ENCODE results near the gene TCERG1. TPM values are rescaled to one million over a fixed set of nuclear protein-coding genes. Genes with fewer than 3 reads are reported as not detected.
A peak's percentile ranks its signal among the peaks of the same experiment; 100 is the strongest.

TCERG1 gene
- total and polyA plus RNA-seq, 9 of the 15 experiments (the other 6 are each of a cell fraction or from before 2014, with no cell fraction given), result 50.3 to 148 (median 119) TPM

- Histone ChIP-seq H2AFZ (ENCODE audit: low read depth, low read length) (no peak overlapping the region), H3K27ac (ENCODE audit: extremely low read depth, low read depth, low read length) (no peak overlapping the region), H3K4me1 (replicated peaks in 1 of 2; ENCODE audit: control insufficient read depth in 2 of 2, insufficient read depth in 2 of 2, low read length in 2 of 2) (no peaks in the 10 kb centered on the region), H3K9ac (ENCODE audit: insufficient read depth in 1 of 2, low read depth in 2 of 2, low read length in 2 of 2) (no peak overlapping the region), H4K20me1 (replicated peaks; ENCODE audit: control insufficient read depth, insufficient read depth, low read length) (no peaks in the 10 kb centered on the region), H3K4me2 (ENCODE audit: insufficient read depth, low read length) (no peak overlapping the region), H3K36me3 (ENCODE audit: control insufficient read depth, insufficient read depth, low read length) (peaks cover 83% of the 10 kb centered on the region; the same call in 2 of the 3 replicates), H3K4me3 (no peak overlapping the region), H3K27me3 (ENCODE audit: control insufficient read depth in 2 of 2, insufficient read depth in 2 of 2, low read length in 2 of 2) (no peaks in the 10 kb centered on the region), H3K79me2 (ENCODE audit: control insufficient read depth, insufficient read depth, low read length) (no peaks in the 10 kb centered on the region), H3K9me1 (ENCODE audit: control insufficient read depth, insufficient read depth, low read length) (no peaks in the 10 kb centered on the region), H3K9me3 (replicated peaks; ENCODE audit: control insufficient read depth, insufficient read depth, low read depth, low read length) (no peaks in the 10 kb centered on the region)
- in situ Hi-C loops (cut with MboI) (no loop called here), intact Hi-C loops (cut with micrococcal nuclease) (no loop called here)
- no TSS peak for BruUV-seq (replicated peaks)
- CTCF ChIA-PET (ENCODE audit: low intra/inter-chr PET ratio), result no interaction called here
- FAIRE-seq, result peak; percentile 64
- peak; percentile 32 for ATAC-seq
- 80% methylated on average over 3 of the region's 3 CpGs for WGBS (ENCODE audit: insufficient coverage, low coverage, missing lambda C conversion rate)
- POLR2A ChIA-PET, result interaction anchor here (0.6 to 0.8 kb wide), 2 partner anchors 9 to 13 kb away, joined by 3 read pairs; no protein-coding TSS in a partner anchor
- peak; percentile 43 for TF ChIP-seq POLR2A (conservative IDR thresholded peaks at IDR 0.05)
- TF ChIP-seq POLR2AphosphoS2 (IDR thresholded peaks at IDR 0.05; ENCODE audit: low read length), result 0 out of 2 replicates have a peak, but pooled peaks have one; percentile 59
- TF ChIP-seq PHF8 (IDR thresholded peaks at IDR 0.05; ENCODE audit: borderline replicate concordance, low read length), result no peak
- TF ChIP-seq HNRNPLL (IDR thresholded peaks at IDR 0.05; ENCODE audit: low read depth, low read length, poor library complexity, severe bottlenecking), result no peak
- peak; percentile 22; the same call in 1 of the 2 replicates for TF ChIP-seq SUPT5H (IDR thresholded peaks at IDR 0.05)
- no peak for DNase-seq (ENCODE audit: extremely low read depth in 1 of 4, low spot score in 3 of 4)
Measured at GRCh38 chr5:146490089-146490843, 43.1 kb downstream of the TCERG1 start.

GRCh38 chr5:146494656-146495055 lies 47.5 kb downstream of the TCERG1 start:
- H4K20me1 ChIP-seq (replicated peaks; ENCODE audit: control insufficient read depth, insufficient read depth, low read length), result no peaks in the 10 kb centered on the region; the same call in 1 of the 2 replicates
- in situ Hi-C loops (cut with MboI) (no loop called here), intact Hi-C loops (cut with micrococcal nuclease) (no loop called here)
- H3K4me1 ChIP-seq (replicated peaks in 1 of 2; ENCODE audit: control insufficient read depth in 2 of 2, insufficient read depth in 2 of 2, low read length in 2 of 2), result no peaks in the 10 kb centered on the region
- H3K36me3 ChIP-seq (ENCODE audit: control insufficient read depth, insufficient read depth, low read length), result peaks cover 88% of the 10 kb centered on the region
- POLR2A ChIA-PET, result interaction anchor here (1.0 kb wide), 1 partner anchor 21 kb away, joined by 3 read pairs; no protein-coding TSS in a partner anchor
- no peak overlapping the region for H2AFZ ChIP-seq (ENCODE audit: low read depth, low read length)
- ATAC-seq (no peak), FAIRE-seq (peak; percentile 11), DNase-seq (ENCODE audit: extremely low read depth in 1 of 4, low spot score in 3 of 4) (no peak)
- H3K4me2 ChIP-seq (ENCODE audit: insufficient read depth, low read length), result no peak overlapping the region
- no peaks in the 10 kb centered on the region for H3K9me1 ChIP-seq (ENCODE audit: control insufficient read depth, insufficient read depth, low read length)
- WGBS (ENCODE audit: insufficient coverage, low coverage, missing lambda C conversion rate), result 79% methylated on average over 1 of the region's 2 CpGs
- no peak overlapping the region for H3K4me3 ChIP-seq
- H3K27me3 ChIP-seq (ENCODE audit: control insufficient read depth in 2 of 2, insufficient read depth in 2 of 2, low read length in 2 of 2), result no peaks in the 10 kb centered on the region
- CTCF ChIA-PET (ENCODE audit: low intra/inter-chr PET ratio), result no interaction called here
- no TSS peak for BruUV-seq (replicated peaks)
- H3K9ac ChIP-seq (ENCODE audit: insufficient read depth in 1 of 2, low read depth in 2 of 2, low read length in 2 of 2), result no peak overlapping the region
- H3K27ac ChIP-seq (ENCODE audit: extremely low read depth, low read depth, low read length), result no peak overlapping the region
- peaks cover 4% of the 10 kb centered on the region; the same call in 1 of the 3 replicates for H3K79me2 ChIP-seq (ENCODE audit: control insufficient read depth, insufficient read depth, low read length)
- TF ChIP-seq RBM15 (IDR thresholded peaks at IDR 0.05; ENCODE audit: insufficient read depth, low read length), result no peak
- peak; percentile 24; the same call in 1 of the 2 replicates for TF ChIP-seq PKNOX1 (IDR thresholded peaks at IDR 0.05)
- no peaks in the 10 kb centered on the region for H3K9me3 ChIP-seq (replicated peaks; ENCODE audit: control insufficient read depth, insufficient read depth, low read depth, low read length)
